Glomerular visceral epithelial cell (primary cell): ENCODE results near the gene IGSF9B.
A peak's percentile ranks its signal among the peaks of the same experiment; 100 is the strongest.

Experiments
- DNase-seq: peaks from one replicate; pipeline ENCODE4 v3.0.0-alpha.2; 2016; ENCODE audit errors: extremely low spot score

The IGSF9B gene

DNA sequence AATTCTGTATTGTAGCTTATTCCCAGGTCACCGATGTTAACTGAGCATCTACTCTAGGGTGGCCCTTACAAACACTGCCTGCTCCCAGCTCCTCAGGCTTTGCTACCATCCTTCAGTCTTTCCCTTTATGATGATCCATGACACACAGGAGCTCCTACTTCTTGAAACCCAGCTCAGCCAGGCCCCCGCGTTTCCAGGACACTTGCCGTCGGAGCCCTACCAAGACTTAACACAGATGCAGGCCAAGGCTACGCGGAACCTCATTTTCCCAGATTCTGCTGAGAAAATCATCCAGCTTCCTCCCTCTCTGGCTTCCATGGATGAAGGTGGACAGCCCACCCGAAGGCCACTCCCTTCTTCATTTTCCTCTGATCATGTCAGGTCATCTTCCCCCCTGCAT, 18.6 kb downstream of the IGSF9B start:
- no peak for DNase-seq

DNA sequence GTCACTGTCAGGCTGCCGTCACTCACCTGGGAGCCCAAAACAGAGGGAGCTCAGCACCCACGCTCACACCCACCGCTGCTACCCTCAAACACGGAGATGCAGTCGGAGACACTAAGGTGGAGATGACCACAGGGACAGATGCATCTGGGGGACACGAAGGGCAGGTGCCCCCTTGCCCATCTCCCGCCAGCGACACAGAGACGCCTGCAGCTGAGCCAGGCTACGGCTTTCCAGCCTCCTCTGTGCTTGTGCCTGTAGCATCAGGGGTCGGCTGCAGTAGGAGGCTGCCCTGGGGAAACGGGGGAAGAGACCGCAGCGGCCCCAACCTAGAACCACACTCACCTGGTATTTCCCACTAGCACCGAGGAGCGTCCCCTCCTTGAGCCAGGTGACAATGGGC, 19.3 kb downstream of the IGSF9B start:
- no peak for DNase-seq

DNA sequence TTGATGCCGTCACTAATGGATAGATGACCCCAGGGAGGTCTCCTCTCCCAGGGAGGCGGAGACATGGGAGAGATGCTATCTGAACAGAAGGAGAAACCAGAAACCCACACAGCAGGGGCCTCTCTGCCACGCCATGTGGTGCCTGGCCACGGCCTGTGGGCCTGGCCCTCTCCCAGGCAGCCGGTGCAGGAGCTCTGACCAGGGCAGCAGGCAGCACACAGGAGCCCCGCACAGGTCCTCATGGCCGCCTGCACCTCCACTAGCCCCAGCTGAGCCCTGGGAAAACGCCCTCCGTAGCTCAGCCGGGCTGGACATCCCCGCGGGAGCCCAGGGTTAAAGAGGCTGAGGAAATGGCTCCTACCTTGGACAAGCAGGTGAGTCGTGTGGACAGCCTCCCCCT, 19.8 kb downstream of the IGSF9B start:
- DNase-seq: no peak

DNA sequence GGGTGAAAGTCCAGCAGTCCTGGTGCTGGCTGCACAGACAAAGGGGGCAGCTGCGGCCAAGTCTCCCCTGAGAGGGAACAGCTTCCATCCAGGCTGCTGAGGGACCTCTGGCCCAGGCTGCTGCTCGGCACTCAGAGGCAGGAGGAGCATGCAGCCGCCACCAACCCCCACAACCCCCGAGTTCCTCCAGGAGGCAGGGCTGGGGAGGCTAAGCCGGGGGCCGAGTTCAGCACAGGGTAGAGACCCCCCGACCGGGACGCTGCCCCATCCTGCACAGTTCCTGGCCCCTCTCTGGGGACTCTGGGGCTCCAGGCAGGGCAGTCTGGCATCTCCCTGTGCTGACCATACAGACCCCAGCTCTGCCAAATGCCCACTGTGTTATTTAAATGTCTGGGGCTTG, 20.2 kb downstream of the IGSF9B start:
- no peak for DNase-seq

DNA sequence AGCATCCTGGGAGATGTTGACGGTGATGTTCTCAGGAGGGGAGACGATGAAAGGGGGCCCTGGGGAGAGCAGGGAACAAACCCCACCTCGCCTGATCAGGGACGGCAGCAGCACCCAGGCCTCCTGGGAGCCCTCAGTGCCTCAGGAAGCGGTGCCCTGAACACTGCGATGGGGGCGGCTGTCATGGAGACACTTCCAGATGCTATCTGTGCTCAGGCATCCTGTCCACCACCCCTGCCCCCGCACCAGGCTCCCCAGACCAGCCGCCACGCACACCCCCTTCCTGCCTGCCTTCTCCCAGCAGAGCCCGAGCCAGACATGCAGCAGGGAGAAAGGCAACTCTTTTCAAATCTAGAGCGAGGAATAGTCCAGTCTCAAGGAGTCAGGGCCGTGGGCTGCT, 20.6 kb downstream of the IGSF9B start:
- DNase-seq: no peak

DNA sequence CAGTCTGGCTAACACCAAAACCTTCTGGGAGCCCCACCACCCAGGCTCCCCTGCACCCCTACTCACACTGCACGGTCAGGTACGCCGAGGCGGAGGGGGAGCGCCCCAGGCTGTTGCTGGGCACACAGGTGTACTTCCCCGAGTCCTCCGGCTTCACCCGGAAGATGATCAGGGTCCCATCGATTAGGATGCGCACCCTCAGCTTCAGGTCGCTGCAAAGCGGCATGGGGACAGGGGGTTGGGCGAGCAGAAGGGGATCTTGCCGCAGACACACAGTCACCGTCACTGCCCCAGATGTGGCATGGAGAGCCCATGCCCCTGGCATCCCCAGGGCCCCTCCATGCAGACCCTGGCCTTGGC, 21.2 kb downstream of the IGSF9B start:
- no peak for DNase-seq

DNA sequence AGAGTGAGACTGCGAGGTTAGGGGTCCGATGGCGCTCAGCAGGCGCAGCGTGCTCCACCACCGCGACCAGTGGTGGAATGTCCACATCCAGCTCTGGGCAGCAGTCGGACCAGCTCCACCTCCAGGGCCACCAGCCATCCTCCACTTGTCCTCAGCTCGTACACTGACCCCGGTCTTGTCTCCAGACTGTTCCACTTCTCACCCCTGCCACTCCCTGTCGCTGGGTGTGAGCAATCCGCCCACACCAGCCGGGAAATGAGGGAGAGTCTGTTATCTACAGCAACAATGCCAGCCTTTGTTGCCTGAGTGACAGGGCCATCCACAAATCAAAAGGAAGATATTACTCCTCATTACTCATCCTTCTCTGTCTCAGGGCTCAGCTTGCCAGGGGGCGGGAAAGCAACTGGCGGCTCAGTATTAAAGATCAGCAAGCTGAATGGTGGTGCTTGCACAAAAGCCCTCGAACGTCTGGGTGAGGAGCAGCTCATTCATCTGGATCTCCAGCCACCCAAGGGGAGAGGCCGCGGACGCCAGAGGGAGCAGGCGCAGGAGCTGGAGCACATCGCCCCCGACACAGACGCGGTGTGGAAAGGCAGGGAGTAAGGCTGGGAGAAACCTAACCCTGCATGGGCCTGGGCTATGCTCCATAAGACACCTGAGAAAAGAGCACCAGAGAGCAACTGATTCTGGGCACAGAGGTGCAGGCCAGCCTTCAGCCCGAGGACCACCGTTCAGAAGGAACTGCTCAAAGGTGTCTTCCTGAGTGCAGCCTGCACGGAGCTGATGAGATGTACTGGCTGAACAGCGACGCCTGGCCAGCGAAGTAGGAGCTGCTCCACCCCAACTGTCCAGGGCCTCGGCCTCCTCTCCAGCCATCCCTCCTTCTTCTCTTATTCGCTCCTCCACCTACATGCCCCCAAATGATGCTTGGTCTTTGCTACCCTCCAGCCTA, 21.9 kb downstream of the IGSF9B start:
- DNase-seq: no peak

DNA sequence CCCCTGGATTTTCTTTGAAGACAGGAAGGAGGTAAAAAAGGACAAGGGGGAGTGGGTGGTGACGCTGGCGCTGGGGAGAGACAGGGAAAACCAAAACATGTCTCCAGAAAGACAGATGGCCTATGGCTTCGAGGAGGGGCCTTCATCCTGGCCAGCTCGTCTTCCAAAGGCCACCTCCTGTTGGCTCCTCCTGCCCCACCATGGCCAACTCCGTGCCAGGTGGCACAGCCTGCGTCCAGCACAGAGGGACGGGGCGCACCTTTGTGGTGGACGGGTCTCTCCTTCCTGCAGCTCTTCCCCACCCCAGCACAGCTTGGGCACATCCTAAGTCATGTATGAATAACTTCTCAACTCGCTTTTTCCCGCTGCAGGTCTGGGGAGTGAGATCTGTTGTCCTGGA, 22.7 kb downstream of the IGSF9B start:
- DNase-seq: no peak

DNA sequence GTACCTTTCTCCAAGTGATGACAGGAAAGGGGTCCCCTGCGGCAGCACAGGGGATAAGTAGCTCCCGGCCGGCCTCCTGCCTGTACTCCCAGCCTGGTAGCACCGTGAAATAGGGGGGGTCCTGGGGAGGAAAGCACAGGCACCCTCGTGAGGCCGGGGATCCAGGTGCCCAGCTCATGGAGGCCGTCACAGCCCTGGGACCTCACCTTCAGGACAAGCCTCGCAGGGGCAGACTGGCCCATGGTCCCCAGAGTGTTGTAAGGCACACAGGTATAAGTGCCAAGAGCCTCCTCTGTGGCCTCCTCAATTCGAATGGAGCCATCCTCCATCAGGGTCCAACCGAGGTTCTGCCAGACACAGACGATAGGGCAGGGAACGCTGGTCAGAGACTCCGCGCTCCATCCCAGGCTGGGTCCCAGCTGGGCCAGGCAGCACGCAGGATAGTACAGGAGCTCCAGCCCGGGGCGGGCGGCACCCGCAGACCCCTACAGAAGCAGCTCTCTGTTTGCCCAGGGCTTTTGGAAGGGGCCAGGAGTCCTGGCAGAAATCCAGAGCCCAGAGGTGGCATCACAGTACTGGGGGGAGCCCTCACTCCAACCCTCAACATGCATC, 25.2 kb downstream of the IGSF9B start:
- DNase-seq: no peak

DNA sequence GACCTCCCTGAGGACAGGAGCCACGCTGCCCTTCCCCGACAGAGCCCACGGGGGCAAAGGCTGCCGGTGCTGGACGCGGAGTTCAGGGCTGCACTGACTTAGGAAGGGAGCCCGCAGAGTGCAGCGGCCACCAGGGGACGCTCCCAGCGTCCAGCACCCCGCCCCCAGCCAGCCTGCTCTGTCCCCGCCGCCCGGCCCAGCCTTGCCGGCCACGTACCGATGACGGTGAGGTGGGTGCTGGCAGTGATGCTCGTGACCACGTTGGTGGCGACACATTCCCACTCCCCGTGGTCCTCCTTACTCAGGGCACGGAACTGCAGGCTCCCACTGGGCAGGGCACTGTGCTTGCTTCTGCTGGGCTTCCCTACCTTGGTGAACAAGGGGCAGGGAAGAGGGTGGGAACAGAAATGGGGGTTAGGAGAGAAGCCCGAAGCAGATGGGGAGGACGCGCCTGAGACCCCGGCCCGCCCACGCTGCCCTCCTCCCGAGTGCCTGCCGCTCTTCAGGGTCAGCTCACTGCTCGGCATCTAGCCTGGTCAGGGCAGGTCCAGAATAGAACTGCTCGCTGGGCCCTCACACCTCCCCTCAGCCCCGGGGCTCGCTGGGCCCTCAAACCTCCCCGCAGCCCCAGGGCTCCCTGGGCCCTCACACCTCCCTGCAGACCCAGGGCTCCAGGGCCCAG, 25.9 kb downstream of the IGSF9B start:
- no peak for DNase-seq

DNA sequence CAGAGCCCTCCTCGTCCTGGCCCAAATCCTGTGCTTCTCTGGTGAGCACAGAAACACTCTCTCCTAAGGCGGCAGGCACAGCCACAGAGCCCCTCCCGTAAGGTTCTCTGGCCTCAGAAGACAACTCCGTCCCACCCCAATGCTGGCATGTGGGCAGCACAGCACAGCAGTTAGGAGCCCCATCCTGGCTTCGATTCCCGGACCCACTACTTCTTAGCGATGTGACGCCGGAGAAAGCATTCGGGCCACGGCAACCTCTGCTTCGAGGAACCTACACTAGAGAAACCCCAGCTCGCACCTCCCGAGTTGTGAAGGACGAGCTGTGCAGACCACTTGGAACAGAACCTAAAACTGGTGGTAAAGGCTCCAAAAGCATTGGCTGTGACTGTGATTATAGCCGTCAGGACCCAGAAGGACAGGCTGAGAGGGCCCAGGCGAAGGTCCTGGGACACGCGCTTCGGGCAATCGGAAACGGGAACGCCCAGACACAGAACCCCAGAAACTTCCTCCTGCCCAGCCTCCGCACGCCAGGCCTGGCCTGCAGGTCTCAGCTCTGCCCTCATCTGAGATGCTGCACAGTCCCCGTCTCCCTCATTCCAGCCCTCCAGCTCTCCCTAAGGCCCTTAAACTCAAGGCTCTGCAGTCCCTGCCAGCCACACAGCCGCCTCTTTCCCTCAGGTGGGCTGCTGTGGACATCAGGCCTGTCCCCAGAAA, 26.6 kb downstream of the IGSF9B start:
- no peak for DNase-seq

DNA sequence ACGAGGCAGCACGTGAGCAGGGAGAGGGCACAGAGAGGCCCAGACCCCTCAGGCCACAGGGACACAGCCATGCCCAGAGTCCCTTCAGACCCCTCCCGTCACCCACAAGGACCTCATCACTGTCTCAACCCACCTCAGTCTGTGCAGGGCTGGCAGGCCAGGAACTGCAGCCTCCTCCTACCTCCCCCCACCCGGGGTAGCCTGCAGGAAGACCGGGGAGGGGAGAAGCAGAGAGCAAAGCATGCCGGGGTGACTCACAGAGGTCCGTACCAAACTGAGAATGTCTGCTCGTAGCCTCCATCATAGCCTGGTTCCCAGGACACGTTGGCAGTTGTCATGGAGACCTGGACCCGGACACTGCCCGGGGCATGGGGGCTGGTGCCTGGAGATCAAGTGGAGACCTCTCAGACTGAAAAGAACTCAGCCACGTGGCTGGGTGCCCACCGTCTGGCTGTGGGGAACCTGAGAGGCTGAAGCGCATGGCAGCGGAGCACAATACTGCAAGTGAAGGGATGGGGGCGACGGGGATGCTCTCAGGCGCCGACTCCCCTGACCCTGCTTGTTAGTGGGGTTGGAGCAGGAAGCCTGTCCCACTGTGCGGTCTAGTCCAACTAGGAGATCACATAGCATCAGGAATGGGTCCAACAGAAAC, 27.2 kb downstream of the IGSF9B start:
- DNase-seq: no peak

DNA sequence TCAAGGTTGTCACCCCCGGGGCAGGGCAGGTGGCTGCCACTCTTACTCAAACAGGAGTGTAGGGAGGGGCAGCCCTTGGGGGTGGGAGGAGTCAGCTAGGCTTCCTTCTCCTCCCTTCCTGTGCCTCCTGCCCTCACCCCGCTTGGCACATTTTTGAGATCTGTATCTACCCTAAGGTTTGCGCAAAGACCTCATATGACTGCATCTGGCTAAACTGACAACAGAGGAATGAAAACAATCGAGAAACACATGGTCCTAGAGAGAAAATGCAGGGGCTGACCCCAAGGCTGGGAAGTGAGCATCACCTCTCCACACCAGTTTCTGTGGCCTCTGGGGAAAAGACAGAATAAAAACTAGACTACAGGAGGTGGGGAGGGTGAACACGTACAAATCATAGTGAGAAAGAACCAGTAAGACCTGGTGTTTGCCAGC, 28.1 kb downstream of the IGSF9B start:
- DNase-seq: no peak

DNA sequence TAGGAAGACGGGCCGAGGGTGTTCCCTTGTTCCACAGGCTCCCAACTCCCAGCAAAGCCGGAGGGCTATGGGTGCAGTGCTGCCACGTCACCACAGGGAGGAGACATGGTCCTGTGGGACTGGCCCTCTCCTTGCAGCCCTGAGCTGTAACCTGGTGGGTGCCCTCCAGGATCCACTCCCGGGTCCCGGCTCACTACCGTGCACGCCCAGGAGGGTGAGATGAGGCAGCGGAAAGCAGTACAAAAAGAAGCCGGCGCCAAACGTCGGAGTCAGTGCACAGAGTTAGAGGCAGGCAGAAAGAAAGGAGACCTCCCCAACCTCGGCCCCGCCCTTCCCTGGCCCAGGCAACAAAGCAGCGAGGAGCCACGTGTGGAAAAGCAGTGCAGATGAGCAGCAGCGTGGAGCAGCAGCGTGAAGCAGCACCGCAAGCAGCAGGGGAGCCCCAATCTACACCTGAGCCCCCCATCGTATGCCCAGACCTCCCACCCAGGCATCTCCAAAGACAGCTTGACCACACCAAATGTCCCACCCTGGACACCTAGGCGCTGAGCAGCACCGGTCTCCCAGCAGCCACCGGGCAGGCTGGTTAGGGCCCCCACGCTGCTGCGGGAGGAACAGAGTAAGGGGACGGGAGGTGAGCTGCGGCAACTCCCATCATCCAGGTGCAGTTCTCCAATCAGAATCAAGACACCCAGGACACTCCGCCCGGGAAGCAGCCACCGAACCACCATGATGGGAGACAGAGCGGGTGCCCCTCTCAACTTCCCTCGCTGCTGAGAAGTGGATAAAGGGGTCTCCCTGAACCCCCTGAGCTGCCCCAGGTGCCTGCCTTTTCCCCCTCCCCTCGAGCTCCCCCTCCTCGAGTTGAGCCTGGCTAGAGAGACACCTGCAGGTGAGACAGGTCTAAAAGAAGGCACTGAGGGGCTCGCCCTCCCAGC, 28.8 kb downstream of the IGSF9B start:
- DNase-seq: peak; percentile 8

DNA sequence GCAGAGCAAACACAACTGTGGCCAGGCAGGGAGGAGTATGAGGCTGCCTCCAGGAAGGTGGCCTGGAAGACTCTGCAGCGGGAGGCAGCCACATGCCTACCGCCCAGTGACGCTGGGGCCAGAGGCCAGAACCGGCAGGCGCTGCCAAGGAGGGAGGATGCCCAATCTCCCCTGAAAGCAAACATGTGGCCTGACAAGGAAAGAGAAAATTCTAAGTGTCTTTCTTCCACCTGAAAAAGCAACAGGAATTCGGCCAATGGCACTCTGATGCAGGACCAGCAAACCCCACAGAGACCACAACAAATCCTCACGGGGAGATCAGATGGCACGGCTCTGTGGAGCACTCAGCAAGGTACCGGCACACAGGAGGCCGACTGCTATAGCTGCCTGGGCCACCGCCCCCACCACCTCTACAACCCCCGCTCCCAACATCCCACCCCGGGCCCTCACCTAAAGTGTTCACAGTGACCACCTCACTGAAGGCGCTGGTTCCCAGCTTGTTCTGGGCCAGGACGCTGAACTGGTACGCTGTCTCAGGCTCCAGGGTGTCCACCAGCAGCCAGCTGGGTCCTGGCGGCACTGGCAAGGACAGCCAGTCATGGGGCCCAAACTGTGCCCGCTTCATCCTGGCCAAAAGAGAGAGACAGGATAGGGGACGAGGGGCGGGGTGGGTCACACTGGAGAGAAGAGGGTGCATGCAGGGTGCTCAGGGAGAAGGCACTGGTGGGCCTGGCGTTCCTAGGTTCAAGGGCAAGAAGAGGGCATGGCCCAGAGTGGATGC, 30.1 kb downstream of the IGSF9B start:
- DNase-seq: no peak

DNA sequence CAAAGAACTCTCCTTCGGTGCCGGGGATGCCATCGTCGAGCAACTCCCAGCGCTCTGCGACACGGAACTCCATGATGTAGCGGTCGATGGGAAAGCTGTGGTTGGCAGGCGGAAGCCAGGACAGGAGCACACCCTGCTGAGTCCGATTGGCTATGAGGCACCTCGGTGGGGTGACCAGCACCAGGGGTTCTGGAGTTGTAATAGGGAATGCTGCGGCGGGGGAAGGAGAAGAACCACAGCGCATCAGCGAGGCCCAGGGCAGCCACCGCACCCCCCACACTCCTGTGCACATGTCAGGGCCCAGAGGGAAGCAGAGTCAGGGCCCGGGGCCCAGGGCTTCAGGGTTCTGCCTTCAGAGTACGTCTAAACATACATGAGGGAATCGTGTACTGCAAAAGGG, 31.0 kb downstream of the IGSF9B start:
- DNase-seq: no peak

DNA sequence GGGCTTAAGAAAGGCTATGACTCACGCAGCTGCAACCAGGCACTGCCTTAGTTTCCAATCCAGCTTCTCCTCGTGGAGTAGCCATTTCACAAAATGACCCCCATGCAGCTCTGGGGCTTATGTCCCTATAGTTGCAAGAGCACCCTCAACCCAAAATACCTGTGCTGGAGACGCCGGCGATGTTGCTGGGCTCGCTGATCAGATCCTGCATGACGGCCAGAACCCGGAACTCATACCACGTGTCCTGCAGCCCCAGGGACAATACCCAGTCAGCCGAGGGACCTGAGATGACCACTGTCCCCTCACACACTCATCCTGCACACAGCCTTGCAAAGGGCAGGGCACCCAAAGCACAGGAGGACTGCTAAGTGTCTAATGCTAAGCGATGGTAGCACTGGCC, 32.1 kb downstream of the IGSF9B start:
- no peak for DNase-seq

DNA sequence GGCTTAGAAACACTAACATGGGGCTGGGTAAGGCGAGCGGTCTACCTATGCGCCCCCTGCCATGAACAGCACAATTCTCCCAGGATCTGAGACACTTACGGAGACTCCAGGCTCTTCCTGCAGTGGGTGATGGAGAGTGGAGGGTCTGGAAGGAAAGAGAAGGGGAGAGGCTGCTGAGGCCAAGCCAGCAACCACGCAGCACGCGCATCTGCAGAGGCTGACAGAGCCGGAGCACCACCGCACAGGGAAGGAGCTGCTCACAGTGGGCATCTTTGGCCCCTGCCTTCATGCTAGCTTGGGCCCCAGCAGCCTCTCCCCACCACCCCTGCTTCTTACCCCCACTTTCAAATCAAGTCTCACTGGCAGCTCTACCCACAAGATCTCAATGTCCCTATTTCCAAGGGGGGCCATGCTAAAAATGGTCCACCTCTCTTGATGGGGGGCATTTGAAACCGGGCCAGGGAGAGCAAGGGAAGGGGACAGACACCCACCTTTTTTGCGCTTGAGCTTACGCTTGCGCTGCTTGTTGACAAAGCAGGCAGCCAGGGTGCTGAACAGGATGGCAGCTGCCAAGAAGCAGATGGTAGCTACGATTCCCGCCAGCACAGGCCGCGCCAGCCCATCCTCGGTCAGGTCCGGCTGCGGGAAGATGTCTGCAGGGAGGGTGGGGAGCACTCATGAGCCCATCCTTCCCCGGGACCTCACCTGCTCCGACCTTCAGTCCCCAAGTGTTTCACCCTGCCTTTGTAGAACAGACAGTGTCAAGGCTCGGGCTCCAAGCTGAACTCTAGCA, 34.5 kb downstream of the IGSF9B start:
- DNase-seq: no peak

DNA sequence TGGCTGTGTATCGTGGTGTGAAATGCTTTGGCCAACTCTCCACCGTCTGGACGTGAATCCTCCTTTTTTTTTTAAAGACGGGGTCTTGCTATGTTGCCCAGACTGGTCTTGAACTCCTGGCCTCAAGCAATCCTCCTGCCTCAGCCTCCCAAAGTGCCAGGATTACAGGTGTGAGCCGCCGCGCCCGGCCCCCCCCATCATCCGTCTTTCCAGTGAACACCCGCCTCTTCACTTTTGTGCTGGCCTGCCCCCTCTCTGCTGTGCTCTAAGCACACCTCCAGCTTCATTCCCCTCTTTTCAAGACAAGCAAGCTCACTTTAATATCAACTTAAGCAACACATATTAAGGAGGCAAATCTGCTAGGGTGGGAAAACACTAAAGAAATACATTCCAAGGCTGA, 35.3 kb downstream of the IGSF9B start:
- DNase-seq: no peak
